ENCODE measurements around the gene SIRT4. TPM values are rescaled to one million over a fixed set of nuclear protein-coding genes. Genes with fewer than 3 reads are reported as not detected.
A peak's percentile ranks its signal among the peaks of the same experiment; 100 is the strongest.

The SIRT4 gene
- total RNA-seq, 2 donors from 2014 or later, result 0.99 to 6.2 TPM

DNA sequence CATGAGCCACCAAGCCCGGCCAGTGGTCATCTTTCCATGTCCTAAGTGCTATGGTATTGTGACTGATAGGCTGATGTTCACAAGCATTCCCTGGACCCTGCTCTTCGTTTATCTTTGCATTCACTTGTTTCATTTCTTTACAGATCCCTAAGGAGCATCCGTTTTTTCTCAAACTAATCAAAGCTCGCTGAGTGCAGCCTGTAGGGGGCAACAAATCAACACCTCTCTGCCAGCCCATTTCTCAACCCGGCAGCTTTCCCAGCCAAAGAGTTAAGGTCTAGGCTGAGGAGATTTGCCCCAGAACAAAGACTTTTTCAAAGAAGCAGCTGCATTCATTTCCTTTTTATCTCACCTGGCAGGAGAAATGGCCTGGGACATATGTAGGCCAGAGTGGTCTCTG, 12.1 kb downstream of the SIRT4 start:
- TF ChIP-seq CTCF (IDR thresholded peaks at IDR 0.05) (peak in 5 of 7 experiments; percentile 17 to 41 (median 33)), POLR2A (IDR thresholded peaks at IDR 0.05) (no peak)
- no peaks in the 10 kb centered on the region for H3K9me3 ChIP-seq
- ATAC-seq, result no peak
- 56 to 62% methylated on average over 5 of the region's 5 CpGs for WGBS, 2 donors
- H3K27ac ChIP-seq, result peak overlapping the region in 1 of 4 donors; percentile 1
- H3K36me3 ChIP-seq (replicated peaks in 1 of 2; ENCODE audit: insufficient read depth in 1 of 2, low read depth in 2 of 2), result no peaks in the 10 kb centered on the region
- no peaks in the 10 kb centered on the region for H3K27me3 ChIP-seq
- intact Hi-C loops (cut with DNase I), result no loop called here
- H3K4me1 ChIP-seq, result peaks cover 37% of the 10 kb centered on the region
- H3K4me3 ChIP-seq, result no peak overlapping the region
- peak in 1 of 4 donors; percentile 63 for DNase-seq

DNA sequence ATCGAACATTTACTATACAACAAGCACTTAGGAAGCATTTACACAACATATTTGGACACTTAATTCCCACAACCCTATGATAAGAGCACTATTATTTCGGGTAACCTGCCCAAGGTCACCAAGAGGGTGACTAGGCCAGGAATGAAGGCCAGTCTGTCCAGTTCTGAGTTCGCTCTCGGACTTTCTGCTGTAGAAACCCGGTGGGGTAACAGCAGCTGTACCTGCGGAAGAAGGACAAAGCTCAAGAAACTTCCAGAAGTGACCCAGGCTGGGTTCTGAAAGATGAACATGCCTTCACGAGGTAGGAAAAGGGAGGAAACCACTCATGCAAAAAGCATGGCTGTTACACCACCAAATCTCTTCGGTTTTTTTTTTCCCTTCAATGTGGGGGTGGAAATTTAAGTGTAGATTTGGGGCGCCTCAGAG, 14.7 kb downstream of the SIRT4 start:
- intact Hi-C loops (cut with DNase I), result no loop called here
- TF ChIP-seq CTCF (IDR thresholded peaks at IDR 0.05), result peak in 1 of 7 experiments; percentile 3
- TF ChIP-seq POLR2A (IDR thresholded peaks at IDR 0.05), result peak in 1 of 3 donors; percentile 40
- 14 to 15% methylated on average over 9 of the region's 9 CpGs for WGBS, 2 donors
- no peaks in the 10 kb centered on the region for H3K36me3 ChIP-seq (replicated peaks in 1 of 2; ENCODE audit: insufficient read depth in 1 of 2, low read depth in 2 of 2)
- H3K27ac ChIP-seq, result peak overlapping the region; percentile 95 to 98 (median 98)
- H3K4me3 ChIP-seq, result peak overlapping the region; percentile 18 to 19
- no peaks in the 10 kb centered on the region for H3K9me3 ChIP-seq
- H3K27me3 ChIP-seq, result no peaks in the 10 kb centered on the region
- peak; percentile 78 to 85 (median 80) for DNase-seq
- H3K4me1 ChIP-seq, result peaks cover 61% of the 10 kb centered on the region
- ATAC-seq, result peak; percentile 45

DNA sequence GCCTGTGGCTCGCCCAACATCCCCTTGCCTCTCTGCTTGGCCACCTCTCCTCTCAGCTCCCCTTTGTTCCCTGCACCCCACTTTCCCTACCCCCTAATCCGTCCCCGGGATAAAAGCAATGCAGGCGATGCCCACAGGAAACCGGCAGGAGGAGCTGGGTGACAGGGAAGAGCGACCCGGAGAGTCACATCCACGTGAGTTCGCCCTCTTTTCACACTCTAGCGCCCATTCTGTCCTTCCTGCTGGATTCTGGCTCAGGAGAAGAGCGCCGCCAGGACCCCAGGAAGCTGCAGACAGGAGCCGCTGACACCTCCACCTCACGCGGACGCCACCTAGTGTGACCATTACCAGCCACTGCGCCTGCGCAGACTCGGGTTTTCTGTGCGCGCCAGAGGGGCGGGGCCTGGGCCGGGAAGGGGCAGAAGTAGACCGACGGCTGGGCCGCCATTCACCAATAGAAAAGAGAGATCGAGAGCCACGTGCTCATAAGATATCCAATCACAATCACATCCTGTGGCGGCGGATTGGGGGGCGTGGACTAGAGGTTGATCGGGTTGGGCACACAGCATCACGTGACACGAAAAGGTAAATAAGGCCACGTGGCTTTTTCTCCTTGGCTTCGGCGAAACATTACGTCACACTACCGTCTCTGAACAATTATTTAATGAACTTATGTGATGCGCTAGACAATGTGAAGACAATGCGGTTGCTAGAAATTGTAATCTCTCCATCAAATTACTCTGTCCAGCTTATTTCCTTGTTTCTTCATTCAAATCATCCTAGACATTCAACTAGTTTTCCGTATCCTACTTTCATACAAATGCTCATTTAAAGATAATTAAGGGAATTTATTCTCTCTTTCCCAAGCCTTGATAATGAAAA, 15.3 kb downstream of the SIRT4 start:
- H3K9me3 ChIP-seq, result no peaks in the 10 kb centered on the region
- TF ChIP-seq POLR2A (IDR thresholded peaks at IDR 0.05) (peak; percentile 93 to 99 (median 99)), CTCF (IDR thresholded peaks at IDR 0.05) (peak; percentile 7 to 89 (median 54))
- peak overlapping the region; percentile 18 to 19 for H3K4me3 ChIP-seq
- ATAC-seq (peak; percentile 86), DNase-seq (peak; percentile 100)
- peaks cover 68% of the 10 kb centered on the region for H3K4me1 ChIP-seq
- no peaks in the 10 kb centered on the region for H3K36me3 ChIP-seq (replicated peaks in 1 of 2; ENCODE audit: insufficient read depth in 1 of 2, low read depth in 2 of 2)
- no peaks in the 10 kb centered on the region for H3K27me3 ChIP-seq
- peak overlapping the region; percentile 95 to 98 (median 98) for H3K27ac ChIP-seq
- 2% methylated on average over 33 to 42 of the region's 42 CpGs for WGBS, 2 donors
- intact Hi-C loops (cut with DNase I), result no loop called here

GRCh38 chr12:120321382-120322202, 19.5 kb downstream of the SIRT4 start:
- TF ChIP-seq POLR2A (IDR thresholded peaks at IDR 0.05) (peak; percentile 38 to 93 (median 91)), CTCF (IDR thresholded peaks at IDR 0.05) (peak in 2 of 7 experiments; percentile 6 to 13)
- H3K27me3 ChIP-seq, result no peaks in the 10 kb centered on the region
- intact Hi-C loops (cut with DNase I), result no loop called here
- peaks cover 69% of the 10 kb centered on the region for H3K4me1 ChIP-seq
- no peaks in the 10 kb centered on the region for H3K9me3 ChIP-seq
- DNase-seq (peak; percentile 75 to 84 (median 82)), ATAC-seq (peak; percentile 61)
- 19 to 30% methylated on average over 13 of the region's 13 CpGs for WGBS, 2 donors
- H3K4me3 ChIP-seq, result no peak overlapping the region
- H3K27ac ChIP-seq, result peak overlapping the region; percentile 91 to 98 (median 98)
- H3K36me3 ChIP-seq (replicated peaks in 1 of 2; ENCODE audit: insufficient read depth in 1 of 2, low read depth in 2 of 2), result peaks cover 0 to 5% of the 10 kb centered on the region in 2 donors

Measured in body of pancreas (tissue), 4 donors.